HEK293 (cell line): Measurements from ENCODE around the gene PACS1.
A peak's percentile ranks its signal among the peaks of the same experiment; 100 is the strongest.

ENCODE experiments used
- CTCF ChIA-PET: fragments of 350-600 bp; formaldehyde crosslinking; extraction: SDS; loops from one replicate; lab custom pipeline; 2021; ENCODE audit warnings: antibody characterized with exemption; lab: Yijun Ruan, JAX
- POLR2A ChIA-PET: fragments of 300-600 bp; formaldehyde crosslinking; extraction: SDS; loops from one replicate; lab custom pipeline; 2020; ENCODE audit warnings: antibody characterized with exemption, inconsistent platforms; lab: Yijun Ruan, JAX
- H3K27ac ChIP-seq: fragments of 200-500 bp; sonication (Bioruptor generic); 2 replicates; pipeline ENCODE4 v1.5.1; 2014; ENCODE audit warnings: low read depth, low read length, control low read depth, inconsistent platforms; ENCODE audit errors: extremely low read depth
- H3K36me3 ChIP-seq, 2 experiments: fragments of 200-500 bp in 1 of 2; sonication (Bioruptor generic) in 1 of 2; 1 replicate in 1 of 2; 2 replicates in 1 of 2; pipeline ENCODE4 v1.5.1; 2014 to 2017; ENCODE audit warnings: inconsistent platforms in 2 of 2, low read length in 2 of 2; ENCODE audit not compliant: control insufficient read depth in 2 of 2, insufficient read depth in 1 of 2
- H3K4me1 ChIP-seq: fragments of 200-500 bp; sonication (Bioruptor generic); 2 replicates; pipeline ENCODE4 v1.5.1; 2014; ENCODE audit warnings: mild to moderate bottlenecking, low read length, inconsistent platforms; ENCODE audit not compliant: control insufficient read depth, insufficient read depth
- H3K4me3 ChIP-seq: 2 replicates; pipeline ENCODE4 v1.5.1; 2011; ENCODE audit warnings: low read depth, mild to moderate bottlenecking, control low read depth, low read length, moderate library complexity
- H3K9me3 ChIP-seq: fragments of 200-500 bp; sonication (Bioruptor generic); 2 replicates; pipeline ENCODE4 v1.5.1; 2014; ENCODE audit warnings: low read depth, low read length, inconsistent platforms; ENCODE audit not compliant: control insufficient read depth, insufficient read depth
- ATF2 ChIP-seq: fragments of 450-650 bp; formaldehyde crosslinking; IDR thresholded peaks from 2 replicates; pipeline ENCODE4 v1.5.1; 2016; ENCODE audit warnings: missing biosample characterization, missing genetic modification characterization, low read depth
- CTCF ChIP-seq: fragments of 450-650 bp; formaldehyde crosslinking; IDR thresholded peaks from 2 replicates; pipeline ENCODE4 v1.5.1; 2016; ENCODE audit warnings: missing biosample characterization, missing genetic modification characterization
- GLI2 ChIP-seq: fragments of 450-650 bp; formaldehyde crosslinking; IDR thresholded peaks from 2 replicates; pipeline ENCODE4; 2017; ENCODE audit warnings: missing biosample characterization, missing genetic modification characterization, low read depth, borderline replicate concordance
- IKZF3 ChIP-seq: fragments of 450-650 bp; IDR thresholded peaks from 2 replicates; pipeline ENCODE4 v1.5.0; 2018; ENCODE audit warnings: missing biosample characterization, mild to moderate bottlenecking, missing genetic modification characterization, moderate library complexity
- KLF16 ChIP-seq: fragments of 450-650 bp; formaldehyde crosslinking; IDR thresholded peaks from 2 replicates; pipeline ENCODE4 v1.5.1; 2017; ENCODE audit warnings: missing biosample characterization, missing genetic modification characterization
- KLF17 ChIP-seq: fragments of 450-650 bp; formaldehyde crosslinking; IDR thresholded peaks from 2 replicates; pipeline ENCODE4 v1.5.1; 2016; ENCODE audit warnings: missing biosample characterization, missing genetic modification characterization
- KLF9 ChIP-seq: fragments of 450-650 bp; formaldehyde crosslinking; IDR thresholded peaks from 2 replicates; pipeline ENCODE4 v1.5.1; 2016; ENCODE audit warnings: missing biosample characterization, missing genetic modification characterization, low read depth
- OSR2 ChIP-seq: fragments of 450-650 bp; formaldehyde crosslinking; IDR thresholded peaks from 2 replicates; pipeline ENCODE4 v1.5.1; 2016; ENCODE audit warnings: missing biosample characterization, missing genetic modification characterization
- PRDM6 ChIP-seq: fragments of 450-650 bp; formaldehyde crosslinking; IDR thresholded peaks from 2 replicates; pipeline ENCODE4 v1.5.1; 2017; ENCODE audit warnings: missing biosample characterization, missing genetic modification characterization
- YY2 ChIP-seq: fragments of 450-650 bp; formaldehyde crosslinking; IDR thresholded peaks from 2 replicates; pipeline ENCODE4 v1.5.1; 2016; ENCODE audit warnings: missing biosample characterization, missing genetic modification characterization
- ZBTB17 ChIP-seq: fragments of 450-650 bp; formaldehyde crosslinking; IDR thresholded peaks from 2 replicates; pipeline ENCODE4 v1.5.1; 2016; ENCODE audit warnings: missing biosample characterization, missing genetic modification characterization
- ZBTB21 ChIP-seq: fragments of 450-650 bp; formaldehyde crosslinking; IDR thresholded peaks from 2 replicates; pipeline ENCODE4 v1.5.1; 2017; ENCODE audit warnings: missing biosample characterization, missing genetic modification characterization
- ZBTB26 ChIP-seq: fragments of 450-650 bp; formaldehyde crosslinking; optimal IDR thresholded peaks from 2 replicates; pipeline ENCODE3; 2016; ENCODE audit warnings: missing biosample characterization, mild to moderate bottlenecking, missing genetic modification characterization
- ZNF114 ChIP-seq: fragments of 450-650 bp; formaldehyde crosslinking; IDR thresholded peaks from 2 replicates; pipeline ENCODE4 v1.5.0; 2017; ENCODE audit warnings: missing biosample characterization, missing genetic modification characterization
- ZNF133 ChIP-seq: fragments of 450-650 bp; formaldehyde crosslinking; IDR thresholded peaks from 2 replicates; pipeline ENCODE4 v1.5.1; 2016; ENCODE audit warnings: missing biosample characterization, missing genetic modification characterization
- ZNF184 ChIP-seq: fragments of 450-650 bp; IDR thresholded peaks from 2 replicates; pipeline ENCODE4 v1.5.1; 2018; ENCODE audit warnings: missing biosample characterization, mild to moderate bottlenecking, missing genetic modification characterization
- ZNF19 ChIP-seq: fragments of 450-650 bp; formaldehyde crosslinking; IDR thresholded peaks from 2 replicates; pipeline ENCODE4; 2016; ENCODE audit warnings: missing biosample characterization, missing genetic modification characterization, low read depth
- ZNF24 ChIP-seq: fragments of 450-650 bp; formaldehyde crosslinking; IDR thresholded peaks from 2 replicates; pipeline ENCODE4 v1.5.1; 2016; ENCODE audit warnings: missing biosample characterization, missing genetic modification characterization
- ZNF404 ChIP-seq: fragments of 450-650 bp; formaldehyde crosslinking; IDR thresholded peaks from 2 replicates; pipeline ENCODE4 v1.5.1; 2017; ENCODE audit warnings: missing biosample characterization, missing genetic modification characterization
- ZNF449 ChIP-seq: fragments of 450-650 bp; formaldehyde crosslinking; IDR thresholded peaks from 2 replicates; pipeline ENCODE4 v1.5.1; 2017; ENCODE audit warnings: missing biosample characterization, mild to moderate bottlenecking, missing genetic modification characterization, moderate library complexity
- ZNF473 ChIP-seq: fragments of 450-650 bp; formaldehyde crosslinking; IDR thresholded peaks from 2 replicates; pipeline ENCODE4 v1.5.1; 2017; ENCODE audit warnings: missing biosample characterization, missing genetic modification characterization
- ZNF544 ChIP-seq: fragments of 450-650 bp; formaldehyde crosslinking; IDR thresholded peaks from 2 replicates; pipeline ENCODE4 v1.5.0; 2017; ENCODE audit warnings: missing biosample characterization, missing genetic modification characterization
- ZNF585B ChIP-seq: fragments of 450-650 bp; formaldehyde crosslinking; IDR thresholded peaks from 2 replicates; pipeline ENCODE4 v1.5.1; 2016; ENCODE audit warnings: missing biosample characterization, missing genetic modification characterization
- ZNF677 ChIP-seq: fragments of 450-650 bp; IDR thresholded peaks from 2 replicates; pipeline ENCODE4 v1.5.0; 2018; ENCODE audit warnings: missing biosample characterization, mild to moderate bottlenecking, missing genetic modification characterization, moderate library complexity
- ZNF707 ChIP-seq: fragments of 450-650 bp; formaldehyde crosslinking; IDR thresholded peaks from 2 replicates; pipeline ENCODE4 v1.5.1; 2016; ENCODE audit warnings: missing biosample characterization, missing genetic modification characterization

The PACS1 gene

GRCh38 chr11:66020618-66021357, 49.3 kb upstream of the PACS1 start (continued):
- no peak for TF ChIP-seq KLF17 (tag by site-specific recombination)

- no peak overlapping the region for H3K4me3 ChIP-seq
- no peaks in the 10 kb centered on the region for H3K4me1 ChIP-seq
- ChIA-PET POLR2A (interaction anchor here (0.5 to 1.1 kb wide), 5 partner anchors 9 to 200 kb away, joined by 4 to 6 read pairs (median 4); partner anchors contain the start of gene SF3B2), CTCF (interaction anchor here (0.5 to 3.7 kb wide), 41 partner anchors 9 to 379 kb away, joined by 3 to 49 read pairs (median 5); partner anchors contain the start of genes BANF1, CST6, EIF1AD and FIBP)
- H3K36me3 ChIP-seq: no peaks in the 10 kb centered on the region
- no peak overlapping the region for H3K27ac ChIP-seq
- H3K9me3 ChIP-seq: no peaks in the 10 kb centered on the region
- TF ChIP-seq GLI2 (tag by site-specific recombination) (no peak), ZNF585B (no peak), ZBTB17 (tag by site-specific recombination) (no peak), PRDM6 (tag by site-specific recombination) (no peak), ZNF404 (no peak), ZNF19 (tag by site-specific recombination) (no peak), ZNF677 (tag by site-specific recombination) (no peak), ZNF473 (tag by site-specific recombination) (no peak), ZNF114 (tag by site-specific recombination) (no peak), ZNF544 (tag by site-specific recombination) (no peak), ZNF24 (no peak), ZBTB21 (tag by site-specific recombination) (no peak), KLF16 (no peak), YY2 (no peak), KLF9 (tag by site-specific recombination) (no peak), CTCF (peak; percentile 74), ZNF707 (no peak), ZNF184 (tag by site-specific recombination) (no peak), OSR2 (no peak), ZNF449 (tag by site-specific recombination) (no peak), ZNF133 (tag by site-specific recombination) (no peak), ATF2 (tag by site-specific recombination) (no peak), IKZF3 (tag by site-specific recombination) (no peak), ZBTB26 (tag by site-specific recombination) (peak; percentile 25)
Measured at GRCh38 chr11:66022401-66023185, 47.5 kb upstream of the PACS1 start.
